ENCODE results near the gene PAPPA2.

PAPPA2 gene

GRCh38 chr1:176809292-176809691, 346.3 kb downstream of the PAPPA2 start:
- DNase-seq (ENCODE audit: low spot score): no peak

- DNase-seq (ENCODE audit: low spot score): no peak
Measured at GRCh38 chr1:176811511-176812288, 348.7 kb downstream of the PAPPA2 start.

- no peak for DNase-seq (ENCODE audit: low spot score)
Measured at GRCh38 chr1:176815621-176816020, 352.6 kb downstream of the PAPPA2 start.

GRCh38 chr1:176816232-176816631, 353.3 kb downstream of the PAPPA2 start:
- DNase-seq (ENCODE audit: low spot score): no peak

- DNase-seq (ENCODE audit: low spot score): no peak
Measured at GRCh38 chr1:176820391-176821031, 357.5 kb downstream of the PAPPA2 start.

GRCh38 chr1:176826265-176826664, 363.3 kb downstream of the PAPPA2 start:
- DNase-seq (ENCODE audit: low spot score): no peak

GRCh38 chr1:176829261-176829660, 366.3 kb downstream of the PAPPA2 start:
- DNase-seq (ENCODE audit: low spot score): no peak

- DNase-seq (ENCODE audit: low spot score): no peak
Measured at GRCh38 chr1:176831150-176831549, 368.2 kb downstream of the PAPPA2 start.

GRCh38 chr1:176837708-176838107, 374.7 kb downstream of the PAPPA2 start:
- DNase-seq (ENCODE audit: low spot score): no peak

GRCh38 chr1:176838276-176838995, 375.5 kb downstream of the PAPPA2 start:
- DNase-seq (ENCODE audit: low spot score): no peak

- DNase-seq (ENCODE audit: low spot score): no peak
Measured at GRCh38 chr1:176839216-176839615, 376.2 kb downstream of the PAPPA2 start.

GRCh38 chr1:176841238-176841637, 378.3 kb downstream of the PAPPA2 start:
- no peak for DNase-seq (ENCODE audit: low spot score)

GRCh38 chr1:176843352-176844297, 380.6 kb downstream of the PAPPA2 start:
- peak; percentile 44 for DNase-seq (ENCODE audit: low spot score)

GRCh38 chr1:176847052-176847451, 384.1 kb downstream of the PAPPA2 start:
- DNase-seq (ENCODE audit: low spot score): no peak

- DNase-seq (ENCODE audit: low spot score): no peak
Measured at GRCh38 chr1:176849281-176849680, 386.3 kb downstream of the PAPPA2 start.

GRCh38 chr1:176850871-176851270, 387.9 kb downstream of the PAPPA2 start:
- no peak for DNase-seq (ENCODE audit: low spot score)

- DNase-seq (ENCODE audit: low spot score): no peak
Measured at GRCh38 chr1:176852124-176852523, 389.1 kb downstream of the PAPPA2 start.

- DNase-seq (ENCODE audit: low spot score): no peak
Measured at GRCh38 chr1:176853503-176853902, 390.5 kb downstream of the PAPPA2 start.

GRCh38 chr1:176854121-176854520, 391.1 kb downstream of the PAPPA2 start:
- DNase-seq (ENCODE audit: low spot score): no peak

GRCh38 chr1:176854758-176855745, 392.1 kb downstream of the PAPPA2 start:
- DNase-seq (ENCODE audit: low spot score): no peak

GRCh38 chr1:176857632-176858031, 394.7 kb downstream of the PAPPA2 start:
- no peak for DNase-seq (ENCODE audit: low spot score)
